GM12878 (cell line): Measurements from ENCODE around the gene ERC1.

ENCODE experiments used
- BHLHE40 ChIP-seq, 2 experiments: fragments of 450-650 bp in 1 of 2; IDR thresholded peaks; 2 replicates each; pipeline ENCODE4 v1.6.1; 2011 to 2017; ENCODE audit warnings: low read depth in 2 of 2, borderline replicate concordance in 1 of 2, improper control_type of control experiment in 1 of 2, low read length in 1 of 2, mild to moderate bottlenecking in 1 of 2
- CHD1 ChIP-seq: IDR thresholded peaks from 2 replicates; pipeline ENCODE4 v1.6.1; 2012; ENCODE audit warnings: low read depth, low read length, improper control_type of control experiment
- CTCF ChIP-seq, 3 experiments: IDR thresholded peaks in 2 of 3; conservative IDR thresholded peaks in 1 of 3; 2 replicates each; pipeline ENCODE4 v1.5.1; 2011; ENCODE audit warnings: low read depth in 3 of 3, low read length in 3 of 3, mild to moderate bottlenecking in 3 of 3, control low read depth in 2 of 3, moderate library complexity in 2 of 3, inconsistent platforms in 1 of 3, mixed read lengths in 1 of 3; ENCODE audit not compliant: control insufficient read depth in 2 of 3, insufficient read depth in 1 of 3; ENCODE audit errors: extremely low read depth in 1 of 3
- EP300 ChIP-seq, 2 experiments: fragments of 150-350 bp in 1 of 2; IDR thresholded peaks; 2 replicates each; pipeline ENCODE4 v1.6.1; 2011 to 2012; ENCODE audit warnings: low read depth in 2 of 2, low read length in 2 of 2, borderline replicate concordance in 1 of 2, improper control_type of control experiment in 1 of 2, inconsistent platforms in 1 of 2; ENCODE audit not compliant: control insufficient read depth in 1 of 2
- GABPA ChIP-seq: IDR thresholded peaks from 2 replicates; pipeline ENCODE4 v1.6.1; 2014; ENCODE audit warnings: antibody characterized with exemption, low read depth, mild to moderate bottlenecking, inconsistent platforms
- NFXL1 ChIP-seq: fragments of 450-650 bp; IDR thresholded peaks from 2 replicates; pipeline ENCODE4 v1.6.1; 2017; ENCODE audit warnings: antibody characterized with exemption, mild to moderate bottlenecking, borderline replicate concordance
- POLR2A ChIP-seq: IDR thresholded peaks from 2 replicates; pipeline ENCODE4 v1.6.1; 2011; ENCODE audit warnings: low read depth, mild to moderate bottlenecking, low read length
- POLR2AphosphoS5 ChIP-seq: IDR thresholded peaks from 2 replicates; pipeline ENCODE4 v1.6.1; 2011; ENCODE audit warnings: mild to moderate bottlenecking, low read length, inconsistent platforms
- RFX5 ChIP-seq: IDR thresholded peaks from 2 replicates; pipeline ENCODE4 v1.6.1; 2011; ENCODE audit warnings: low read depth, low read length, improper control_type of control experiment
- SMARCA5 ChIP-seq: fragments of 450-650 bp; IDR thresholded peaks from 2 replicates; pipeline ENCODE4 v1.6.1; 2017; ENCODE audit warnings: mild to moderate bottlenecking
- ZZZ3 ChIP-seq: IDR thresholded peaks from 2 replicates; pipeline ENCODE4 v1.6.1; 2011; ENCODE audit warnings: low read depth; ENCODE audit not compliant: control insufficient read depth, insufficient read length

GRCh38 chr12:1435456-1435855, 444.4 kb downstream of the ERC1 start:
- TF ChIP-seq GABPA (no peak), POLR2AphosphoS5 (no peak), CTCF (IDR thresholded peaks at IDR 0.05 in 2 of 3, conservative IDR thresholded peaks at IDR 0.05 in 1 of 3; ENCODE audit: control insufficient read depth in 2 of 3, extremely low read depth in 1 of 3, insufficient read depth in 1 of 3, low read depth in 3 of 3, low read length in 3 of 3) (no peak), POLR2A (no peak), EP300 (IDR thresholded peaks at IDR 0.05; ENCODE audit: borderline replicate concordance in 1 of 2, control insufficient read depth in 1 of 2, low read depth in 2 of 2, low read length in 2 of 2) (no peak), BHLHE40 (IDR thresholded peaks at IDR 0.05; ENCODE audit: borderline replicate concordance in 1 of 2, low read depth in 2 of 2, low read length in 1 of 2) (no peak), CHD1 (no peak), SMARCA5 (no peak), ZZZ3 (no peak), NFXL1 (no peak), RFX5 (no peak)
